Thoracic aorta (tissue), 2 donors: ENCODE measurements around the gene ERBB4. TPM values are rescaled to one million over a fixed set of nuclear protein-coding genes. Genes with fewer than 3 reads are reported as not detected.

ENCODE experiments used
- ATAC-seq: fragments of 150-250 bp; one replicate; pipeline ENCODE4 v1.8.0; 2017; ENCODE audit warnings: low read depth; ENCODE audit not compliant: insufficient number of reproducible peaks, low FRiP score
- DNase-seq: peaks from one replicate; pipeline ENCODE4 v3.0.0-alpha.2; 2020; ENCODE audit warnings: low spot score
- H3K27ac ChIP-seq, 2 donors: fragments of 200-600 bp; sonication (generic); 1 replicate in 1 of 2; 2 replicates in 1 of 2; pipeline ENCODE4 v1.5.1; 2016; ENCODE audit warnings: mild to moderate bottlenecking in 2 of 2, moderate library complexity in 2 of 2
- H3K27me3 ChIP-seq: fragments of 200-600 bp; sonication (generic); replicated peaks from 2 replicates; pipeline ENCODE4 v1.6.0; 2016; ENCODE audit warnings: mild to moderate bottlenecking; ENCODE audit not compliant: insufficient read depth
- H3K36me3 ChIP-seq: fragments of 200-600 bp; sonication (generic); one replicate; pipeline ENCODE4 v1.5.1; 2016
- H3K4me1 ChIP-seq, 2 donors: fragments of 200-600 bp; sonication (generic); 1 replicate in 1 of 2; 2 replicates in 1 of 2; pipeline versions ENCODE4 v1.5.1 to v1.6.0; 2016; ENCODE audit warnings: low read depth in 2 of 2, mild to moderate bottlenecking in 1 of 2; ENCODE audit not compliant: control insufficient read depth in 1 of 2
- H3K4me3 ChIP-seq: fragments of 200-600 bp; sonication (generic); 2 replicates; pipeline ENCODE4 v1.5.1; 2016; ENCODE audit warnings: mild to moderate bottlenecking
- H3K9me3 ChIP-seq: fragments of 200-600 bp; sonication (generic); 2 replicates; pipeline ENCODE4 v1.5.1; 2016
- CTCF ChIP-seq: fragments of 200-600 bp; sonication (generic); IDR thresholded peaks from one replicate; pipeline ENCODE4 v1.5.1; 2019; ENCODE audit warnings: antibody characterized with exemption
- total RNA-seq, 2 donors: library from RNA; depleted of rRNA; stranded (reverse); fragments of >200 nt; gene quantifications; one replicate each; pipeline versions ENCODE4 v1.1.0 to v1.2.3, GENCODE V29; 2016

Gene ERBB4
- total RNA-seq, 2 donors from 2014 or later, result 15.7 to 29.3 TPM

GRCh38 chr2:211328126-211328525 is 1210.5 kb downstream of the ERBB4 start:
- H3K4me3 ChIP-seq, result no peak overlapping the region
- no peaks in the 10 kb centered on the region for H3K27me3 ChIP-seq
- no peaks in the 10 kb centered on the region for H3K36me3 ChIP-seq
- no peak for TF ChIP-seq CTCF
- H3K9me3 ChIP-seq, result no peaks in the 10 kb centered on the region
- no peaks in the 10 kb centered on the region for H3K4me1 ChIP-seq
- no peak for DNase-seq
- no peak overlapping the region for H3K27ac ChIP-seq
- ATAC-seq, result no peak
